Stimulated activated CD8-positive, alpha-beta memory T cell treated with anti-CD3 and anti-CD28 coated beads, Interleukin-15, amount 100 ng/mL, for 48 hours (primary cell): ENCODE measurements around the gene PRAMEF12.
"Not testable (repeated sequence)": the region's sequence is repeated elsewhere in the genome, so short reads cannot be mapped to it uniquely, and the experiment has no call there.

Source experiments
- DNase-seq, 2 donors: peaks; one replicate each; pipeline ENCODE4 v3.0.0-alpha.2; 2020; ENCODE audit warnings: low read depth in 2 of 2

The PRAMEF12 gene

GRCh38 chr1:12770620-12771019, 2.9 kb upstream of the PRAMEF12 start:
- DNase-seq: no peak

- no peak for DNase-seq
Measured at GRCh38 chr1:12771186-12771585, 2.4 kb upstream of the PRAMEF12 start.

GRCh38 chr1:12772520-12772919, 1.0 kb upstream of the PRAMEF12 start:
- no peak for DNase-seq

- no peak for DNase-seq
Measured at GRCh38 chr1:12774801-12775345, 1.3 kb downstream of the PRAMEF12 start.

GRCh38 chr1:12775443-12775842, 1.9 kb downstream of the PRAMEF12 start:
- no peak for DNase-seq

GRCh38 chr1:12776801-12777557, 3.4 kb downstream of the PRAMEF12 start:
- no peak for DNase-seq

- DNase-seq: no peak
Measured at GRCh38 chr1:12778061-12778460, 4.5 kb downstream of the PRAMEF12 start.

- no peak for DNase-seq
Measured at GRCh38 chr1:12778907-12779306, 5.4 kb downstream of the PRAMEF12 start.

- DNase-seq: not testable (repeated sequence)
Measured at GRCh38 chr1:12781488-12781887, 8.0 kb downstream of the PRAMEF12 start.

- not testable (repeated sequence) for DNase-seq
Measured at GRCh38 chr1:12783783-12784182, 10.2 kb downstream of the PRAMEF12 start.

- not testable (repeated sequence) for DNase-seq
Measured at GRCh38 chr1:12784729-12785128, 11.2 kb downstream of the PRAMEF12 start.

GRCh38 chr1:12791097-12791496, 17.6 kb downstream of the PRAMEF12 start, which contains the start of gene PRAMEF1:
Gene PRAMEF1 (plus strand): TSS chr1:12791397. CDS start chr1:12793228, 1,831 bp downstream.
- DNase-seq: not testable (repeated sequence)

- DNase-seq: no peak
Measured at GRCh38 chr1:12798911-12799310, 25.4 kb downstream of the PRAMEF12 start.

- no peak for DNase-seq
Measured at GRCh38 chr1:12799730-12800129, 26.2 kb downstream of the PRAMEF12 start.

GRCh38 chr1:12809933-12810332, 36.4 kb downstream of the PRAMEF12 start:
- DNase-seq: no peak

GRCh38 chr1:12810691-12811408, 37.3 kb downstream of the PRAMEF12 start:
- DNase-seq: no peak

GRCh38 chr1:12811409-12811784, 37.9 kb downstream of the PRAMEF12 start:
- DNase-seq: no peak

- not testable (repeated sequence) for DNase-seq
Measured at GRCh38 chr1:12819061-12819460, 45.5 kb downstream of the PRAMEF12 start.
